ENCODE data around the gene DRC7. TPM values are rescaled to one million over a fixed set of nuclear protein-coding genes. Genes with fewer than 3 reads are reported as not detected.
A peak's percentile ranks its signal among the peaks of the same experiment; 100 is the strongest.

Gene DRC7
- polyA plus RNA-seq, 1 donor (not counting 4 experiments of a cell fraction or from before 2014, with no cell fraction given): not detected

DNA sequence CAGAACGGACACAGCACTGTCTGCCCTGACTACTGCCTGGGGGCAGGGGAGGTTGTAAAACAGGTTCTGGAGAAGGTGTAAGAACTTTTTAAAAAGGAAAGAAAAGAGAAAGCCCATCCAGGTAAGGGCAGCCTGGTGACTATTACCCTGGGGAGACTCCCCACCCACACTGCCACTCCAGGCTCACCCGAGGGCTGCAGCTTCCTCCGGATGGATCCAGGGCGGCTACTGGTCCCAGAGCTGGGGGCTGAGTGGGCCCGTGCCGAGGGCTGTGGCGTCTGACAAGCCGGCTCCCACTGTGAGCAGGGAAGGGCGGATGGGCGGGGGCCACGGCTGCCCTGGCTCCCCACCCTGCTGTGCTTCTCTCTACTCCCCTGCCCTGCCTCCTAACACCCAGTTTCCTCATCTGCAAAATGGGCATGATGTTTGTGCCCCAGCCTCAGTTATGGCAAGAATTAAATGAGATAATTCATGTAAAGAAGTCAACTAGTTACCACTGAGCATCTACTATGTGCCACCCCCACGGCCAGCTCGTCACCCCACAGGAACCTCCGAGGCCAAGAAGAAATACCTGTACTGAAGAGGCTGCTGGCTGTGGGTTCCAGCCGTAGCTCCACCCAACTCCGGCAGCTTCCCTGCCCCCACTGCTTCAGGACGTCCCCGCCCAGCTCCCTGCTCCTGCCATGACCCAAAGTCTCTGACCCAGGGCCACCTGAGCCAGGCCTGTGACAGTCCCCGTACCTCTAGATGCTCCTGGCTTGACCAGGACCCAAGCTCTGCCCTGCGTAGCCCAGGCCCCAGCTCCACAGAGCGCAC lies 65.1 kb downstream of the DRC7 start:
- Histone ChIP-seq H3K9ac (ENCODE audit: control insufficient read depth, extremely low read depth, insufficient read depth, low read length) (no peak overlapping the region), H2AFZ (ENCODE audit: control insufficient read depth, low read length) (no peak overlapping the region), H3K79me2 (ENCODE audit: control insufficient read depth, insufficient read depth, low read length) (no peaks in the 10 kb centered on the region), H3K4me2 (ENCODE audit: control insufficient read depth, extremely low read depth, insufficient read depth, low read depth, low read length) (no peak overlapping the region), H4K20me1 (ENCODE audit: control insufficient read depth, extremely low read depth, insufficient read depth, low read length) (peaks cover 3% of the 10 kb centered on the region), H3K36me3 (ENCODE audit: control insufficient read depth in 2 of 2, extremely low read depth in 1 of 2, insufficient read depth in 2 of 2, low read length in 2 of 2) (peaks cover 19 to 31% of the 10 kb centered on the region in 2 experiments), H3K4me1 (ENCODE audit: control insufficient read depth, extremely low read depth, insufficient read depth, low read length) (peaks cover 18% of the 10 kb centered on the region), H3K27me3 (ENCODE audit: control insufficient read depth, extremely low read depth, insufficient read depth, low read length) (no peaks in the 10 kb centered on the region), H3K9me3 (ENCODE audit: control insufficient read depth, low read depth, low read length) (no peaks in the 10 kb centered on the region), H3K4me3 (ENCODE audit: control insufficient read depth in 2 of 3, extremely low read depth in 1 of 3, insufficient read depth in 2 of 3, low read depth in 1 of 3, low read length in 3 of 3) (no peak overlapping the region), H3K27ac (ENCODE audit: control insufficient read depth, insufficient read depth, low read length) (peak overlapping the region; percentile 3), H3K9me1 (ENCODE audit: control insufficient read depth, extremely low read depth, insufficient read depth, low read length) (no peaks in the 10 kb centered on the region)
- FAIRE-seq: no peak
- dilution Hi-C loops (cut with MboI; ENCODE audit: extremely low pct_ligation_motif_present, low sequenced_read_pairs): no loop called here
- TF ChIP-seq EZH2 (IDR thresholded peaks at IDR 0.05; ENCODE audit: low read length): no peak
- TF ChIP-seq, protein P1, sequence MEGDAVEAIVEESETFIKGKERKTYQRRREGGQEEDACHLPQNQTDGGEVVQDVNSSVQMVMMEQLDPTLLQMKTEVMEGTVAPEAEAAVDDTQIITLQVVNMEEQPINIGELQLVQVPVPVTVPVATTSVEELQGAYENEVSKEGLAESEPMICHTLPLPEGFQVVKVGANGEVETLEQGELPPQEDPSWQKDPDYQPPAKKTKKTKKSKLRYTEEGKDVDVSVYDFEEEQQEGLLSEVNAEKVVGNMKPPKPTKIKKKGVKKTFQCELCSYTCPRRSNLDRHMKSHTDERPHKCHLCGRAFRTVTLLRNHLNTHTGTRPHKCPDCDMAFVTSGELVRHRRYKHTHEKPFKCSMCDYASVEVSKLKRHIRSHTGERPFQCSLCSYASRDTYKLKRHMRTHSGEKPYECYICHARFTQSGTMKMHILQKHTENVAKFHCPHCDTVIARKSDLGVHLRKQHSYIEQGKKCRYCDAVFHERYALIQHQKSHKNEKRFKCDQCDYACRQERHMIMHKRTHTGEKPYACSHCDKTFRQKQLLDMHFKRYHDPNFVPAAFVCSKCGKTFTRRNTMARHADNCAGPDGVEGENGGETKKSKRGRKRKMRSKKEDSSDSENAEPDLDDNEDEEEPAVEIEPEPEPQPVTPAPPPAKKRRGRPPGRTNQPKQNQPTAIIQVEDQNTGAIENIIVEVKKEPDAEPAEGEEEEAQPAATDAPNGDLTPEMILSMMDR (optimal IDR thresholded peaks at IDR 0.05 in 1 of 3, IDR thresholded peaks at IDR 0.05 in 1 of 3, conservative IDR thresholded peaks at IDR 0.05 in 1 of 3; ENCODE audit: extremely low read depth in 1 of 3, insufficient read depth in 2 of 3, low read length in 3 of 3): no peak
- DNase-seq (ENCODE audit: low read depth, low spot score): no peak

DNA sequence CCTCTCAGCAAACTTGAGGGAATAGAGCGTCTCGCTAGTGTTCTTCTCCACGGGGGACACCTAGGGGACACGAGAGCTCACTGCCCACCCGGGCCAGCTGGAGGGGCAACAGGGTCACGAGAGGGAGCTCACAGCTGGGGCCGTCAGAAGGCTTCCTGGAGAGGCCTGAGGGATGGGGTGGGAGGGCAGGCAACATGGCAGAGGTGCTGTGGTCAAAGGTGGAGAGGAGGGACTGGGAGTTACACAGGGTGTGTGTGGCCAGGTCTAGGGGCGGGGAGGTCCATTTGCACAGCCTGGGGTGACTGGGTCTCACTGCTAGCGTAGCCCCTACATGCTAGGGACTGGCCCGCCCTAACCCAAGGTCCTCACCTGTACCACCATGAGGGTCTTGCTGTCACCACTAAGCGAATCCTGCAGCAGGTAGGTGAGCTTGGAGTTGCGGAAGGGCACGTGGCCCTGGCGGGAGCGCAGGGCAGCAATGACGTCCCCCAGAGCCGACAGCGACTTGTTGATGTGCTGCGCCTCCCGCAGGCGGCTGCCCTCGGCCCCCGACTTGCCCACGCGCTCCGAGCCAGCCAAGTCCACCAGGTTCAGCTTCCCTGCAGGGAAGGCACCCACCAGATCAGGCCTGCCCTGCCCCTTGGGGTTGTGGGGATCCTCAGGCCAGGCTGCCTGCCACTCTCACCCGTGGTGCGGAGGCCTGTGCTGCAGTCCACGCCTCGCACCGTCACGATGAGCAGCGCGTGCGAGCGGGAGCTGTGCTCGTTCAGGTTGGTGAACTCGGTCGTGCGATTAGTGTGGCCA lies 66.0 kb downstream of the DRC7 start:
- Histone ChIP-seq H3K79me2 (ENCODE audit: control insufficient read depth, insufficient read depth, low read length) (no peaks in the 10 kb centered on the region), H3K27me3 (ENCODE audit: control insufficient read depth, extremely low read depth, insufficient read depth, low read length) (no peaks in the 10 kb centered on the region), H3K9ac (ENCODE audit: control insufficient read depth, extremely low read depth, insufficient read depth, low read length) (no peak overlapping the region), H4K20me1 (ENCODE audit: control insufficient read depth, extremely low read depth, insufficient read depth, low read length) (peaks cover 3% of the 10 kb centered on the region), H3K9me3 (ENCODE audit: control insufficient read depth, low read depth, low read length) (no peaks in the 10 kb centered on the region), H2AFZ (ENCODE audit: control insufficient read depth, low read length) (no peak overlapping the region), H3K27ac (ENCODE audit: control insufficient read depth, insufficient read depth, low read length) (no peak overlapping the region), H3K9me1 (ENCODE audit: control insufficient read depth, extremely low read depth, insufficient read depth, low read length) (no peaks in the 10 kb centered on the region), H3K4me2 (ENCODE audit: control insufficient read depth, extremely low read depth, insufficient read depth, low read depth, low read length) (no peak overlapping the region), H3K4me1 (ENCODE audit: control insufficient read depth, extremely low read depth, insufficient read depth, low read length) (peaks cover 21% of the 10 kb centered on the region), H3K4me3 (ENCODE audit: control insufficient read depth in 2 of 3, extremely low read depth in 1 of 3, insufficient read depth in 2 of 3, low read depth in 1 of 3, low read length in 3 of 3) (no peak overlapping the region), H3K36me3 (ENCODE audit: control insufficient read depth in 2 of 2, extremely low read depth in 1 of 2, insufficient read depth in 2 of 2, low read length in 2 of 2) (peaks cover 18 to 36% of the 10 kb centered on the region in 2 experiments)
- FAIRE-seq (no peak), DNase-seq (ENCODE audit: low read depth, low spot score) (no peak)
- TF ChIP-seq EZH2 (IDR thresholded peaks at IDR 0.05; ENCODE audit: low read length): no peak
- TF ChIP-seq, protein P1 (optimal IDR thresholded peaks at IDR 0.05 in 1 of 3, IDR thresholded peaks at IDR 0.05 in 1 of 3, conservative IDR thresholded peaks at IDR 0.05 in 1 of 3; ENCODE audit: extremely low read depth in 1 of 3, insufficient read depth in 2 of 3, low read length in 3 of 3): no peak
- dilution Hi-C loops (cut with MboI; ENCODE audit: extremely low pct_ligation_motif_present, low sequenced_read_pairs): no loop called here

Measured in keratinocyte (primary cell).